Vagina (tissue), 2 donors: ENCODE measurements around the gene ANO2. TPM values are rescaled to one million over a fixed set of nuclear protein-coding genes. Genes with fewer than 3 reads are reported as not detected.

Experiments
- DNase-seq, 2 donors: peaks; one replicate each; pipeline ENCODE4 v3.0.0-alpha.2; 2017; ENCODE audit errors: extremely low spot score in 2 of 2
- H3K27ac ChIP-seq: fragments of 200-600 bp; sonication (generic); one replicate; pipeline ENCODE4 v1.5.1; 2019
- H3K27me3 ChIP-seq: fragments of 200-600 bp; sonication (generic); one replicate; pipeline ENCODE4 v1.5.1; 2019
- H3K36me3 ChIP-seq, 2 donors: fragments of 200-600 bp; sonication (generic); one replicate each; pipeline ENCODE4 v1.5.1; 2017 to 2019
- H3K4me1 ChIP-seq: fragments of 200-600 bp; sonication (generic); one replicate; pipeline ENCODE4 v1.5.1; 2019
- H3K4me3 ChIP-seq, 2 donors: fragments of 200-600 bp; sonication (generic); 1 replicate in 1 of 2; 2 replicates in 1 of 2; pipeline ENCODE4 v1.5.1; 2016 to 2019
- H3K9me3 ChIP-seq: fragments of 200-600 bp; sonication (generic); one replicate; pipeline ENCODE4 v1.5.1; 2019
- CTCF ChIP-seq, 3 experiments: fragments of 450-650 bp in 2 of 3; fragments of 200-600 bp in 1 of 3; sonication (generic) in 1 of 3; IDR thresholded peaks; one replicate each; pipeline ENCODE4 v1.5.1; 2017 to 2019; ENCODE audit warnings: antibody characterized with exemption in 3 of 3, mild to moderate bottlenecking in 2 of 3, moderate library complexity in 2 of 3
- POLR2A ChIP-seq, 2 donors: fragments of 450-650 bp; IDR thresholded peaks; one replicate each; pipeline ENCODE4 v1.6.1; 2017; ENCODE audit warnings: antibody characterized with exemption in 2 of 2, mild to moderate bottlenecking in 2 of 2, moderate library complexity in 2 of 2
- POLR2AphosphoS5 ChIP-seq, 2 donors: sonication (generic); formaldehyde crosslinking; IDR thresholded peaks; one replicate each; pipeline ENCODE4 v1.9.0; 2017; ENCODE audit warnings: antibody characterized with exemption in 2 of 2, mild to moderate bottlenecking in 2 of 2, low read depth in 1 of 2; ENCODE audit not compliant: insufficient read depth in 1 of 2
- intact Hi-C: fragments of 100-400 bp; cut with DNase I; formaldehyde crosslinking; loops from one replicate; pipeline ENCODE4 v1.15.1; 2023
- total RNA-seq: library from RNA; depleted of rRNA; stranded (reverse); fragments of >200 nt; gene quantifications from one replicate; pipeline ENCODE4 v1.2.3, GENCODE V29; 2016

ANO2 gene
- total RNA-seq, 1 donor from 2014 or later: 18.7 TPM

DNA sequence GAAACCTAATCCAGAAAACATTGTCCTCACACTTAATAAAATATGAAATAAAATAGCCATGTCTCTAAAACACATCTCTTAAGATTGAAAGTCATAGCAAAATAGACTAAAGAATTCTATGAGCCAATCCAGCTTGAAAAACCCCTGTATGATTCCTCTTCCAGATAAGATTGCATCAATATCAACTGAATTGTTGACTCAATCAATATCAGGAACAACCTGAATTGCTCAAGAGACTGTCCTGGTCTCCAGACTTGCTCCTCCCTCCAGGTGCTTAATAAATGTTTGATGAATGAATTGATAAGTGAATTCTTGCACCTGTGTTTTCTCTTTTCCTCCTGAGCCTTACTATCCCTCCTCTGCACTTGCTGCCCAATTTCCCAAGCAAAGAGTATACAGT is 351.1 kb downstream of the ANO2 start:
- Histone ChIP-seq H3K4me1 (no peaks in the 10 kb centered on the region), H3K36me3 (no peaks in the 10 kb centered on the region), H3K9me3 (no peaks in the 10 kb centered on the region), H3K27ac (no peak overlapping the region), H3K4me3 (no peak overlapping the region), H3K27me3 (no peaks in the 10 kb centered on the region)
- intact Hi-C loops: no loop called here
- no peak for DNase-seq
- no peak for TF ChIP-seq CTCF (IDR thresholded peaks at IDR 0.05)
- TF ChIP-seq POLR2A (IDR thresholded peaks at IDR 0.05): no peak
- no peak for TF ChIP-seq POLR2AphosphoS5 (IDR thresholded peaks at IDR 0.05; ENCODE audit: insufficient read depth in 1 of 2, low read depth in 1 of 2)

GRCh38 chr12:5593086-5593485 is 352.0 kb downstream of the ANO2 start:
- no peak for TF ChIP-seq POLR2AphosphoS5 (IDR thresholded peaks at IDR 0.05; ENCODE audit: insufficient read depth in 1 of 2, low read depth in 1 of 2)
- no peak for TF ChIP-seq CTCF (IDR thresholded peaks at IDR 0.05)
- TF ChIP-seq POLR2A (IDR thresholded peaks at IDR 0.05): no peak
- H3K4me3 ChIP-seq: no peak overlapping the region
- intact Hi-C loops: no loop called here
- no peaks in the 10 kb centered on the region for H3K36me3 ChIP-seq
- DNase-seq: no peak
- no peak overlapping the region for H3K27ac ChIP-seq
- no peaks in the 10 kb centered on the region for H3K4me1 ChIP-seq
- no peaks in the 10 kb centered on the region for H3K27me3 ChIP-seq
- no peaks in the 10 kb centered on the region for H3K9me3 ChIP-seq

DNA sequence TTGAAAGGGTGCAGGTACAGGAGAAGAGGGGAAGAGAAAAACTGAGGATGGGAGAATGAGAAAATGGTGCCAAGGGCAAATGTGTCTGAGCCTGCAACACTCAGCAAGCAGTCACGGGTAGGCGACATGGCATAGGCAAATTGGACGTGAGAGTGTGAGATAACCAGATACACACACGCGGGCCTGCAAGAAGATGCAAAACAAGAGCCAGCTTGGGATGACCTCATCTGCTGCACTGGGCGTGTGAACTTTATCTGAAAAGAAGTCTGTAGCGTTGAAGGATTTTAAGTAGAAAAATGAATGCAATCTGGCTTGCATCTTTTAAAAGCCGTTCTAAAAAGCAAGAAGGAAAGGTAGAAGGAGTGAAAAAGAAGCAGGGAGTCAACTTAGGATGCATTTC is 352.7 kb downstream of the ANO2 start:
- Histone ChIP-seq H3K36me3 (no peaks in the 10 kb centered on the region), H3K27me3 (no peaks in the 10 kb centered on the region), H3K4me1 (no peaks in the 10 kb centered on the region), H3K27ac (no peak overlapping the region), H3K9me3 (no peaks in the 10 kb centered on the region), H3K4me3 (no peak overlapping the region)
- TF ChIP-seq POLR2AphosphoS5 (IDR thresholded peaks at IDR 0.05; ENCODE audit: insufficient read depth in 1 of 2, low read depth in 1 of 2): no peak
- no peak for TF ChIP-seq POLR2A (IDR thresholded peaks at IDR 0.05)
- TF ChIP-seq CTCF (IDR thresholded peaks at IDR 0.05): no peak
- DNase-seq: no peak
- intact Hi-C loops: no loop called here

GRCh38 chr12:5590316-5590715 is 354.7 kb downstream of the ANO2 start:
- Histone ChIP-seq H3K9me3 (no peaks in the 10 kb centered on the region), H3K36me3 (no peaks in the 10 kb centered on the region), H3K27me3 (no peaks in the 10 kb centered on the region), H3K4me3 (no peak overlapping the region), H3K27ac (no peak overlapping the region), H3K4me1 (no peaks in the 10 kb centered on the region)
- TF ChIP-seq CTCF (IDR thresholded peaks at IDR 0.05): no peak
- TF ChIP-seq POLR2A (IDR thresholded peaks at IDR 0.05): no peak
- TF ChIP-seq POLR2AphosphoS5 (IDR thresholded peaks at IDR 0.05; ENCODE audit: insufficient read depth in 1 of 2, low read depth in 1 of 2): no peak
- DNase-seq: no peak
- intact Hi-C loops: no loop called here

- no peaks in the 10 kb centered on the region for H3K4me1 ChIP-seq
- no peak overlapping the region for H3K4me3 ChIP-seq
- no peak for TF ChIP-seq CTCF (IDR thresholded peaks at IDR 0.05)
- no peak for TF ChIP-seq POLR2A (IDR thresholded peaks at IDR 0.05)
- TF ChIP-seq POLR2AphosphoS5 (IDR thresholded peaks at IDR 0.05; ENCODE audit: insufficient read depth in 1 of 2, low read depth in 1 of 2): no peak
- H3K9me3 ChIP-seq: no peaks in the 10 kb centered on the region
- no peak overlapping the region for H3K27ac ChIP-seq
- DNase-seq: no peak
- no peaks in the 10 kb centered on the region for H3K36me3 ChIP-seq
- no peaks in the 10 kb centered on the region for H3K27me3 ChIP-seq
- intact Hi-C loops: no loop called here
These were observed 356.0 kb downstream of the ANO2 start for GRCh38 chr12:5589054-5589453.
